ENCODE data around the gene SRRT. TPM values are rescaled to one million over a fixed set of nuclear protein-coding genes. Genes with fewer than 3 reads are reported as not detected.
"Not testable (repeated sequence)": the region's sequence is repeated elsewhere in the genome, so short reads cannot be mapped to it uniquely, and the experiment has no call there.

The SRRT gene
- total and polyA plus RNA-seq, 10 of the 15 experiments (the other 5 are each of a cell fraction or from before 2014, with no cell fraction given) = 11.1 to 254 (median 111) TPM

DNA sequence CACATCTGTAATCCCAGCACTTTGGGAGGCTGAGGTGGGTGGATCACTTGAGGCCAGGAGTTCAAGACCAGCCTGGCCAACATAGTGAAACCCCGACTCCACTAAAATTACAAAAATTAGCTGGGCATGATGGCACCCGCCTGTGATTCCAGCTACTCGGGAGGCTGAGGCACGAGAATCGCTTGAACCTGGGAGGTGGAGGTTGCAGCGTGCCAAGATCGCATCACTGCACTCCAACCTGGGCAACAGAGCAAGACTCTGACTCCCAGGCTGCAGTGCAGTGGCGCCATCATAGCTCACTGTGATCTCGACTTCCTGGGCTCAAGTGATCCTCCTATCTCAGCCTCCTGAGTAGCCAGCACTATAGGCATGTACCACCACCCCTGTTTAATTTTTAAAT lies 20.0 kb upstream of the SRRT start:
- 87% methylated on average over 9 of the region's 9 CpGs for WGBS (ENCODE audit: insufficient coverage, insufficient replicate concordance, low lambda C conversion rate, missing lambda C conversion rate)
- H3K36me3 ChIP-seq (ENCODE audit: control insufficient read depth in 2 of 2, insufficient read depth in 2 of 2, low read length in 1 of 2); intact Hi-C loops (cut with micrococcal nuclease; ENCODE audit: unreplicated experiment); H3K4me3 ChIP-seq; H3K27ac ChIP-seq (ENCODE audit: control insufficient read depth, insufficient read depth); H3K4me2 ChIP-seq (ENCODE audit: control insufficient read depth, insufficient read depth); H3K27me3 ChIP-seq (replicated peaks in 1 of 2; ENCODE audit: control insufficient read depth in 2 of 2, insufficient read depth in 2 of 2, low read length in 1 of 2); H4K20me1 ChIP-seq (ENCODE audit: control insufficient read depth, insufficient read depth); BruUV-seq (replicated peaks); ATAC-seq; H3K9me3 ChIP-seq (replicated peaks; ENCODE audit: control insufficient read depth, insufficient read depth, low read length); DNase-seq (ENCODE audit: low read depth, low spot score); H2AFZ ChIP-seq (ENCODE audit: control insufficient read depth, low read depth, low read length); FAIRE-seq; RAD21 ChIA-PET (ENCODE audit: unreplicated experiment); H3K4me1 ChIP-seq (ENCODE audit: control insufficient read depth, insufficient read depth, low read length); H3K79me2 ChIP-seq (ENCODE audit: control insufficient read depth, insufficient read depth, low read length); H3K9ac ChIP-seq (ENCODE audit: control insufficient read depth, insufficient read depth, low read length); SMC1A ChIA-PET (ENCODE audit: uncharacterized antibody, unreplicated experiment): not testable (repeated sequence)
- ChIA-PET CTCF (interaction anchor here (7.7 kb wide), 1 partner anchor 53 kb away, joined by 238 read pairs; no protein-coding TSS in a partner anchor), POLR2A (interaction anchor here (1.7 kb wide), 1 partner anchor 20 kb away, joined by 8 read pairs; the partner anchor contains the start of gene SRRT)
- in situ Hi-C loops (cut with MboI) = loop anchor here (10.0 kb wide), 2 partner anchors 150 to 380 kb away; partner anchors contain the start of genes POP7 and TSC22D4

DNA sequence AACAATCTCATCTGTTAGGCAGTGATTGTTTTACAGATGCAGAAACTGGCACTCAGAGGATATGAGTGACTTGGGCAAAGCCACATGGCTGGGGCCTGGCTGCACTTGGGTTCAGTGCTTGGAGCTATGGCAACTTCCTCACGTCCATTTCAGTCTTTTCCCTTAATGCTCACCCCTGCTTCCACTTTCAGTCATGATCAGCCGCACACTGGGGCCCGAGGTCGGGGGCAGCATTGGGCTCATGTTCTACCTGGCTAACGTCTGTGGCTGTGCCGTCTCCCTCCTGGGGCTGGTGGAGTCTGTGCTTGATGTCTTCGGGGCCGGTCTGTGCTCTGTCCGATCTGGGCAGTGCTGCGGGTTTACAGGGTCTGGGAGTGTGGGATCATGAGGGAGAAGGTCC lies 19.4 kb upstream of the SRRT start:
- H3K36me3 ChIP-seq (ENCODE audit: control insufficient read depth in 2 of 2, insufficient read depth in 2 of 2, low read length in 1 of 2) = peaks cover 2 to 5% of the 10 kb centered on the region in 2 experiments; a peak in 2 of 4 replicates
- H3K27ac ChIP-seq (ENCODE audit: control insufficient read depth, insufficient read depth) = no peak overlapping the region
- CTCF ChIA-PET = no interaction called here
- ATAC-seq = no peak
- H3K9me3 ChIP-seq (replicated peaks; ENCODE audit: control insufficient read depth, insufficient read depth, low read length) = no peaks in the 10 kb centered on the region
- POLR2A ChIA-PET = interaction anchor here (1.0 kb wide), 1 partner anchor 20 kb away, joined by 4 read pairs; the partner anchor contains the start of gene SRRT
- in situ Hi-C loops (cut with MboI) = loop anchor here (10.0 kb wide), 2 partner anchors 151 to 381 kb away; partner anchors contain the start of genes POP7 and TSC22D4
- SMC1A ChIA-PET (ENCODE audit: uncharacterized antibody, unreplicated experiment) = no interaction called here
- no peak overlapping the region for H3K4me3 ChIP-seq
- peaks cover 2% of the 10 kb centered on the region for H3K4me1 ChIP-seq (ENCODE audit: control insufficient read depth, insufficient read depth, low read length)
- H3K4me2 ChIP-seq (ENCODE audit: control insufficient read depth, insufficient read depth) = no peak overlapping the region
- no peak for DNase-seq (ENCODE audit: low read depth, low spot score)
- no TSS peak for BruUV-seq (replicated peaks)
- H2AFZ ChIP-seq (ENCODE audit: control insufficient read depth, low read depth, low read length) = no peak overlapping the region
- H3K9ac ChIP-seq (ENCODE audit: control insufficient read depth, insufficient read depth, low read length) = no peak overlapping the region
- intact Hi-C loops (cut with micrococcal nuclease; ENCODE audit: unreplicated experiment) = no loop called here
- FAIRE-seq = no peak
- RAD21 ChIA-PET (ENCODE audit: unreplicated experiment) = no interaction called here
- H3K27me3 ChIP-seq (replicated peaks in 1 of 2; ENCODE audit: control insufficient read depth in 2 of 2, insufficient read depth in 2 of 2, low read length in 1 of 2) = no peaks in the 10 kb centered on the region
- 51% methylated on average over 10 of the region's 10 CpGs for whole genome bisulfite sequencing (ENCODE audit: insufficient coverage, insufficient replicate concordance, low lambda C conversion rate, missing lambda C conversion rate)
- peaks cover 10% of the 10 kb centered on the region for H3K79me2 ChIP-seq (ENCODE audit: control insufficient read depth, insufficient read depth, low read length)
- no peaks in the 10 kb centered on the region for H4K20me1 ChIP-seq (ENCODE audit: control insufficient read depth, insufficient read depth)
- TF ChIP-seq NR2C1 (IDR thresholded peaks at IDR 0.05) (no peak), SPI1 (IDR thresholded peaks at IDR 0.05; ENCODE audit: borderline replicate concordance, insufficient read depth, low read depth, low read length) (no peak), ATF2 (IDR thresholded peaks at IDR 0.05; ENCODE audit: low read length) (no peak), NFIC (IDR thresholded peaks at IDR 0.05; ENCODE audit: low read depth, low read length) (no peak), E2F4 (IDR thresholded peaks at IDR 0.05; ENCODE audit: low read depth, low read length) (no peak), ZNF622 (IDR thresholded peaks at IDR 0.05) (no peak), BCL3 (IDR thresholded peaks at IDR 0.05; ENCODE audit: borderline replicate concordance, insufficient read depth, low read depth, low read length, poor library complexity, severe bottlenecking) (no peak), CBX3 (IDR thresholded peaks at IDR 0.05; ENCODE audit: borderline replicate concordance, low read depth) (no peak), RUNX3 (IDR thresholded peaks at IDR 0.05; ENCODE audit: low read length) (no peak)
- TF ChIP-seq, protein P1, sequence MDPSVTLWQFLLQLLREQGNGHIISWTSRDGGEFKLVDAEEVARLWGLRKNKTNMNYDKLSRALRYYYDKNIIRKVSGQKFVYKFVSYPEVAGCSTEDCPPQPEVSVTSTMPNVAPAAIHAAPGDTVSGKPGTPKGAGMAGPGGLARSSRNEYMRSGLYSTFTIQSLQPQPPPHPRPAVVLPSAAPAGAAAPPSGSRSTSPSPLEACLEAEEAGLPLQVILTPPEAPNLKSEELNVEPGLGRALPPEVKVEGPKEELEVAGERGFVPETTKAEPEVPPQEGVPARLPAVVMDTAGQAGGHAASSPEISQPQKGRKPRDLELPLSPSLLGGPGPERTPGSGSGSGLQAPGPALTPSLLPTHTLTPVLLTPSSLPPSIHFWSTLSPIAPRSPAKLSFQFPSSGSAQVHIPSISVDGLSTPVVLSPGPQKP (IDR thresholded peaks at IDR 0.05; ENCODE audit: low read depth, low read length) = no peak
- TF ChIP-seq, protein P2, sequence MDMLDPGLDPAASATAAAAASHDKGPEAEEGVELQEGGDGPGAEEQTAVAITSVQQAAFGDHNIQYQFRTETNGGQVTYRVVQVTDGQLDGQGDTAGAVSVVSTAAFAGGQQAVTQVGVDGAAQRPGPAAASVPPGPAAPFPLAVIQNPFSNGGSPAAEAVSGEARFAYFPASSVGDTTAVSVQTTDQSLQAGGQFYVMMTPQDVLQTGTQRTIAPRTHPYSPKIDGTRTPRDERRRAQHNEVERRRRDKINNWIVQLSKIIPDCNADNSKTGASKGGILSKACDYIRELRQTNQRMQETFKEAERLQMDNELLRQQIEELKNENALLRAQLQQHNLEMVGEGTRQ (IDR thresholded peaks at IDR 0.05; ENCODE audit: borderline replicate concordance, low read depth, low read length) = no peak
